K562 (cell line): Measurements from ENCODE around the gene ATP4B. TPM values are rescaled to one million over a fixed set of nuclear protein-coding genes. Genes with fewer than 3 reads are reported as not detected.

ENCODE experiments used
- ATAC-seq: fragments of 200-7000 bp; cut with Tn5 transposase; 3 replicates; pipeline ENCODE4 v1.9.1; 2020; ENCODE audit warnings: moderate library complexity
- BruUV-seq: library from RNA; stranded (reverse); fragments of 400-500 nt; replicated peaks from 2 replicates; lab custom pipeline; 2021; lab: Mats Ljungman, UMichigan
- CTCF ChIA-PET: fragments of 300-600 bp; formaldehyde crosslinking; extraction: SDS; loops from one replicate; lab custom pipeline; 2021; ENCODE audit warnings: low intra/inter-chr PET ratio; lab: Yijun Ruan, JAX
- POLR2A ChIA-PET: fragments of 300-600, 350-650 bp; sonication (Branson Sonifier 250); formaldehyde crosslinking; extraction: SDS; loops from one replicate; lab custom pipeline; 2021; ENCODE audit warnings: antibody characterized with exemption, inconsistent platforms; lab: Yijun Ruan, JAX
- DNase-seq, 4 experiments: peaks; one replicate each; pipeline versions ENCODE4 v3.0.0 to v3.0.0-alpha.2; 2011 to 2018; ENCODE audit warnings: low spot score in 3 of 4, mixed read lengths in 3 of 4; ENCODE audit errors: extremely low read depth in 1 of 4
- FAIRE-seq: peaks from 2 replicates; lab custom pipeline; 2011; peaks lifted over from hg19 to GRCh38; lab: Jason Lieb, UNC
- H2AFZ ChIP-seq: 2 replicates; pipeline ENCODE4 v1.6.0; 2011; ENCODE audit warnings: low read depth, low read length, control low read depth, inconsistent platforms
- H3K27ac ChIP-seq: fragments of 200-600 bp; 3 replicates; pipeline ENCODE4 v1.8.0; 2011; ENCODE audit warnings: low read depth, mild to moderate bottlenecking, control low read depth, inconsistent platforms, low read length, moderate library complexity, mixed read lengths; ENCODE audit errors: extremely low read depth
- H3K27me3 ChIP-seq, 2 experiments: fragments of 300-600 bp in 1 of 2; 2 replicates in 1 of 2; 3 replicates in 1 of 2; pipeline versions ENCODE4 v1.6.0 to v1.8.0; 2011; ENCODE audit warnings: inconsistent platforms in 2 of 2, low read length in 2 of 2, mild to moderate bottlenecking in 1 of 2, mixed read lengths in 1 of 2, moderate library complexity in 1 of 2; ENCODE audit not compliant: control insufficient read depth in 2 of 2, insufficient read depth in 2 of 2
- H3K36me3 ChIP-seq: fragments of 300-600 bp; 3 replicates; pipeline ENCODE4 v1.8.0; 2011; ENCODE audit warnings: mild to moderate bottlenecking, low read length, inconsistent platforms; ENCODE audit not compliant: control insufficient read depth, insufficient read depth
- H3K4me1 ChIP-seq, 2 experiments: fragments of 200-600 bp in 1 of 2; replicated peaks in 1 of 2; 2 replicates in 1 of 2; 3 replicates in 1 of 2; pipeline versions ENCODE4 v1.5.1 to v1.8.0; 2011; ENCODE audit warnings: inconsistent platforms in 2 of 2, low read length in 2 of 2, mild to moderate bottlenecking in 1 of 2, mixed read lengths in 1 of 2, moderate library complexity in 1 of 2; ENCODE audit not compliant: control insufficient read depth in 2 of 2, insufficient read depth in 2 of 2
- H3K4me2 ChIP-seq: 2 replicates; pipeline ENCODE4 v1.6.1; 2011; ENCODE audit warnings: low read length, control low read depth, inconsistent platforms, mixed read lengths; ENCODE audit not compliant: insufficient read depth
- H3K4me3 ChIP-seq: fragments of 200-600 bp; sonication (generic), shearing (Covaris generic); 2 replicates; pipeline ENCODE4 v1.5.1; 2016; ENCODE audit warnings: control low read depth, inconsistent platforms
- H3K79me2 ChIP-seq: fragments of 200-600 bp; 3 replicates; pipeline ENCODE4 v1.8.0; 2011; ENCODE audit warnings: low read length, inconsistent platforms; ENCODE audit not compliant: control insufficient read depth, insufficient read depth
- H3K9ac ChIP-seq, 2 experiments: 2 replicates each; pipeline versions ENCODE4 v1.6.0 to v1.6.1; 2011; ENCODE audit warnings: low read depth in 2 of 2, low read length in 2 of 2, control low read depth in 1 of 2, inconsistent platforms in 1 of 2, mild to moderate bottlenecking in 1 of 2, mixed read lengths in 1 of 2; ENCODE audit not compliant: insufficient read depth in 1 of 2
- H3K9me1 ChIP-seq: one replicate; pipeline ENCODE4 v1.6.0; 2011; ENCODE audit warnings: inconsistent platforms, mild to moderate bottlenecking, low read length, moderate library complexity; ENCODE audit not compliant: control insufficient read depth, insufficient read depth
- H3K9me3 ChIP-seq: replicated peaks from 2 replicates; pipeline ENCODE4 v1.5.1; 2011; ENCODE audit warnings: low read depth, low read length, inconsistent platforms; ENCODE audit not compliant: control insufficient read depth, insufficient read depth
- H4K20me1 ChIP-seq: replicated peaks from 2 replicates; pipeline ENCODE4 v1.6.1; 2011; ENCODE audit warnings: low read length, inconsistent platforms, mixed read lengths; ENCODE audit not compliant: control insufficient read depth, insufficient read depth
- ADNP ChIP-seq: fragments of 200-800 bp; sonication (Bioruptor generic); IDR thresholded peaks from 2 replicates; pipeline ENCODE4 v1.6.1; 2016; ENCODE audit warnings: missing genetic modification characterization, missing compliant biosample characterization
- BRD4 ChIP-seq: fragments of 200-600 bp; sonication (generic); IDR thresholded peaks from 2 replicates; pipeline ENCODE4 v1.6.1; 2017; ENCODE audit warnings: inconsistent platforms
- MTA2 ChIP-seq: fragments of 450-650 bp; IDR thresholded peaks from 2 replicates; pipeline ENCODE4 v1.6.1; 2016; ENCODE audit warnings: low read depth
- POLR2AphosphoS2 ChIP-seq: IDR thresholded peaks from 2 replicates; pipeline ENCODE4 v1.6.1; 2012; ENCODE audit warnings: low read length, improper control_type of control experiment
- RCOR1 ChIP-seq, 2 experiments: IDR thresholded peaks; 2 replicates each; pipeline ENCODE4 v1.6.1; 2012; ENCODE audit warnings: low read depth in 2 of 2, low read length in 2 of 2, borderline replicate concordance in 1 of 2, improper control_type of control experiment in 1 of 2
- THRA ChIP-seq: fragments of 450-650 bp; IDR thresholded peaks from 2 replicates; pipeline ENCODE4 v1.6.1; 2017; ENCODE audit warnings: mild to moderate bottlenecking, moderate library complexity
- ZBTB17 ChIP-seq: fragments of 450-650 bp; formaldehyde crosslinking; IDR thresholded peaks from 2 replicates; pipeline ENCODE4 v1.4.0; 2020; ENCODE audit warnings: mild to moderate bottlenecking
- ZNF12 ChIP-seq: sonication (generic); formaldehyde crosslinking; IDR thresholded peaks from 2 replicates; pipeline ENCODE4 v1.4.0; 2020; ENCODE audit warnings: mild to moderate bottlenecking, missing genetic modification reagents
- ZNF121 ChIP-seq: sonication (generic); formaldehyde crosslinking; conservative IDR thresholded peaks from 2 replicates; pipeline ENCODE4 v1.8.0; 2022; ENCODE audit warnings: missing genetic modification reagents
- ZNF253 ChIP-seq: fragments of 250-450 bp; sonication (Bioruptor Pico); conservative IDR thresholded peaks from 2 replicates; pipeline ENCODE4 v1.6.1; 2021; ENCODE audit warnings: mild to moderate bottlenecking
- ZNF512 ChIP-seq: IDR thresholded peaks from 2 replicates; pipeline ENCODE4 v1.6.1; 2016; ENCODE audit warnings: missing genetic modification characterization, missing compliant biosample characterization
- ZNF609 ChIP-seq: sonication (generic); formaldehyde crosslinking; IDR thresholded peaks from 2 replicates; pipeline ENCODE4 v1.8.1; 2023; ENCODE audit warnings: missing genetic modification reagents, mild to moderate bottlenecking, borderline replicate concordance
- ZNF644 ChIP-seq: fragments of 200-800 bp; sonication (Bioruptor generic); IDR thresholded peaks from 2 replicates; pipeline ENCODE4 v1.6.1; 2016; ENCODE audit warnings: low read depth, missing genetic modification characterization, missing compliant biosample characterization
- ZNF766 ChIP-seq: fragments of 200-800 bp; sonication (Bioruptor generic); conservative IDR thresholded peaks from 2 replicates; pipeline ENCODE4 v1.6.1; 2016; ENCODE audit warnings: missing genetic modification characterization, missing compliant biosample characterization
- whole genome bisulfite sequencing: fragments of 100-300 bp; shearing (Covaris generic); methylation state at CpG from one replicate; pipeline ENCODE4 v1.1.6; 2016; ENCODE audit warnings: low coverage, mixed read lengths; ENCODE audit not compliant: insufficient coverage; ENCODE audit errors: missing lambda C conversion rate; 5-methylcytosine and 5-hydroxymethylcytosine counted together
- in situ Hi-C: fragments of 300-500 bp; cut with MboI; formaldehyde crosslinking; loops from 4 replicates; pipeline ENCODE4 v1.15.0; 2018; ENCODE audit warnings: inconsistent platforms, mixed read lengths
- intact Hi-C: fragments of 100-400 bp; cut with micrococcal nuclease; formaldehyde crosslinking; loops from 2 replicates; pipeline ENCODE4 v1.14.2; 2022
- polyA plus RNA-seq, 8 experiments: library from polyadenylated mRNA; depleted of rRNA in 4 of 8; stranded (reverse) in 5 of 8; unstranded in 3 of 8; fragments of >200 nt; fragmentation: Nextera tagmentation in 2 of 8; fragmentation: Illumina TruSeq in 1 of 8; extraction: Ambion mirVana in 2 of 8; extraction: Trizol in 1 of 8; gene quantifications; 2 replicates each; pipeline versions ENCODE4 v1.2.1 to v1.2.3, GENCODE V29; 2011 to 2014; ENCODE audit warnings: inconsistent platforms in 1 of 8, missing spikeins in 1 of 8
- total RNA-seq, 7 experiments: library from RNA; depleted of rRNA in 6 of 7; stranded (reverse); fragments of >200 nt in 6 of 7; fragmentation: Illumina TruSeq in 2 of 7; extraction: Trizol in 2 of 7; gene quantifications; 2 replicates each; pipeline versions ENCODE4 v1.2.1 to v1.2.3, GENCODE V29; 2011 to 2021; ENCODE audit warnings: low replicate concordance in 1 of 7

ATP4B gene
- total and polyA plus RNA-seq, 9 of the 15 experiments (the other 6 are each of a cell fraction or from before 2014, with no cell fraction given), result not detected

GRCh38 chr13:113613789-113614379 lies 44.1 kb downstream of the ATP4B start (continued):
- TF ChIP-seq ZNF609 (CRISPR knock-in tag), result no peak

- Histone ChIP-seq H3K9me1 (no peaks in the 10 kb centered on the region), H3K4me1 (peaks cover 0 to 11% of the 10 kb centered on the region in 2 experiments; a peak in 2 of 5 replicates), H3K27ac (no peak overlapping the region), H4K20me1 (no peaks in the 10 kb centered on the region; the same call in none of the 2 replicates), H3K4me3 (no peak overlapping the region), H3K4me2 (no peak overlapping the region), H3K79me2 (peaks cover 90% of the 10 kb centered on the region), H3K27me3 (no peaks in the 10 kb centered on the region), H3K9ac (no peak overlapping the region), H3K9me3 (no peaks in the 10 kb centered on the region), H2AFZ (no peak overlapping the region), H3K36me3 (peaks cover 77% of the 10 kb centered on the region; the same call in 2 of the 3 replicates)
- FAIRE-seq, result no peak
- in situ Hi-C loops, result no loop called here
- POLR2A ChIA-PET, result no interaction called here
- CTCF ChIA-PET, result no interaction called here
- 93% methylated on average over 7 of the region's 10 CpGs for WGBS
- DNase-seq, result no peak
- no peak for ATAC-seq
- BruUV-seq, result no TSS peak
- intact Hi-C loops, result no loop called here
- no peak for TF ChIP-seq MTA2
- no peak for TF ChIP-seq POLR2AphosphoS2
- no peak for TF ChIP-seq ZNF512
- TF ChIP-seq ADNP (tag), result no peak
- TF ChIP-seq BRD4, result no peak
- TF ChIP-seq ZNF253, result no peak
- TF ChIP-seq RCOR1 (IDR thresholded peaks at IDR 0.05; ENCODE audit: borderline replicate concordance in 1 of 2, low read depth in 2 of 2, low read length in 2 of 2), result no peak
- TF ChIP-seq ZNF766 (CRISPR knock-in tag), result no peak
- no peak for TF ChIP-seq ZBTB17 (CRISPR knock-in tag)
- TF ChIP-seq ZNF121 (CRISPR knock-in tag), result no peak
- no peak for TF ChIP-seq THRA
- no peak for TF ChIP-seq ZNF12 (CRISPR knock-in tag)
- TF ChIP-seq ZNF644, result no peak
Observed at GRCh38 chr13:113612607-113613006, 45.4 kb downstream of the ATP4B start.
